HepG2 (cell line): ENCODE measurements around the gene CLEC2A. TPM values are rescaled to one million over a fixed set of nuclear protein-coding genes. Genes with fewer than 3 reads are reported as not detected.

ENCODE experiments used
- ATAC-seq: fragments of 200-7000 bp; cut with Tn5 transposase; 3 replicates; pipeline ENCODE4 v1.9.1; 2020; ENCODE audit warnings: mild to moderate bottlenecking, moderate library complexity
- BruUV-seq: library from RNA; stranded (reverse); fragments of 400-500 nt; replicated peaks from 2 replicates; lab custom pipeline; 2021; lab: Mats Ljungman, UMichigan
- CTCF ChIA-PET: fragments of 300-600 bp; formaldehyde crosslinking; extraction: SDS; loops from one replicate; lab custom pipeline; 2021; ENCODE audit warnings: low total read pairs, inconsistent platforms, low intra/inter-chr PET ratio; lab: Yijun Ruan, JAX
- POLR2A ChIA-PET: fragments of 350-600 bp; sonication (Branson Sonifier 250); formaldehyde crosslinking; loops from one replicate; lab custom pipeline; 2020; ENCODE audit warnings: antibody characterized with exemption, inconsistent platforms; lab: Yijun Ruan, JAX
- DNase-seq: peaks from one replicate; pipeline ENCODE4 v3.0.0-alpha.2; 2015; ENCODE audit warnings: low spot score
- FAIRE-seq: peaks from 3 replicates; lab custom pipeline; 2011; peaks lifted over from hg19 to GRCh38; lab: Jason Lieb, UNC
- H2AFZ ChIP-seq: one replicate; pipeline ENCODE4 v1.6.1; 2011; ENCODE audit warnings: low read length, inconsistent platforms
- H3K27ac ChIP-seq: fragments of 300-600 bp; 3 replicates; pipeline ENCODE4 v1.8.0; 2011; ENCODE audit warnings: mixed run types, mild to moderate bottlenecking, mixed read lengths, low read length, inconsistent platforms; ENCODE audit not compliant: insufficient read depth; ENCODE audit errors: extremely low read length
- H3K27me3 ChIP-seq, 2 experiments: fragments of 200-600 bp in 1 of 2; 2 replicates in 1 of 2; 3 replicates in 1 of 2; pipeline versions ENCODE4 v1.6.0 to v1.8.0; 2011; ENCODE audit warnings: low read length in 2 of 2, mild to moderate bottlenecking in 2 of 2, moderate library complexity in 2 of 2, inconsistent platforms in 1 of 2; ENCODE audit not compliant: insufficient read depth in 2 of 2, control insufficient read depth in 1 of 2
- H3K36me3 ChIP-seq, 2 experiments: fragments of 200-600 bp in 1 of 2; replicated peaks in 1 of 2; 2 replicates in 1 of 2; 3 replicates in 1 of 2; pipeline versions ENCODE4 v1.5.1 to v1.8.0; 2011; ENCODE audit warnings: low read length in 2 of 2, inconsistent platforms in 1 of 2; ENCODE audit not compliant: insufficient read depth in 2 of 2, control insufficient read depth in 1 of 2
- H3K4me1 ChIP-seq: 2 replicates; pipeline ENCODE4 v1.5.1; 2012; ENCODE audit warnings: low read length, inconsistent platforms; ENCODE audit not compliant: insufficient read depth
- H3K4me2 ChIP-seq: 2 replicates; pipeline ENCODE4 v1.6.0; 2011; ENCODE audit warnings: low read depth, low read length, inconsistent platforms
- H3K4me3 ChIP-seq, 3 experiments: fragments of 200-600 bp in 1 of 3; sonication (generic), shearing (Covaris generic) in 1 of 3; replicated peaks in 1 of 3; 2 replicates each; pipeline ENCODE4 v1.5.1; 2011 to 2016; ENCODE audit warnings: low read length in 3 of 3, inconsistent platforms in 2 of 3, low read depth in 2 of 3, mild to moderate bottlenecking in 2 of 3, control low read depth in 1 of 3, mixed read lengths in 1 of 3; ENCODE audit not compliant: insufficient read depth in 1 of 3
- H3K79me2 ChIP-seq: one replicate; pipeline ENCODE4 v1.6.1; 2011; ENCODE audit warnings: low read length, inconsistent platforms; ENCODE audit not compliant: insufficient read depth
- H3K9ac ChIP-seq: 2 replicates; pipeline ENCODE4 v1.6.0; 2011; ENCODE audit warnings: mild to moderate bottlenecking, low read depth, low read length, inconsistent platforms; ENCODE audit not compliant: insufficient read depth
- H3K9me3 ChIP-seq: 2 replicates; pipeline ENCODE4 v1.5.1; 2012; ENCODE audit warnings: mild to moderate bottlenecking, low read length
- H4K20me1 ChIP-seq: 2 replicates; pipeline ENCODE4 v1.6.0; 2011; ENCODE audit warnings: inconsistent platforms, mild to moderate bottlenecking, low read length, moderate library complexity; ENCODE audit not compliant: insufficient read depth
- ARID2 ChIP-seq: sonication (generic); formaldehyde crosslinking; IDR thresholded peaks from 2 replicates; pipeline ENCODE4 v1.8.1; 2022; ENCODE audit warnings: mild to moderate bottlenecking, missing genetic modification reagents, borderline replicate concordance
- ARID3A ChIP-seq: IDR thresholded peaks from 2 replicates; pipeline ENCODE4 v1.6.1; 2012; ENCODE audit warnings: low read depth, low read length, improper control_type of control experiment
- CENPBD1 ChIP-seq: sonication (generic); formaldehyde crosslinking; IDR thresholded peaks from 2 replicates; pipeline ENCODE4 v1.8.0; 2022; ENCODE audit warnings: missing genetic modification reagents, low read depth, mild to moderate bottlenecking, borderline replicate concordance
- JUN ChIP-seq: sonication (generic); formaldehyde crosslinking; IDR thresholded peaks from 2 replicates; pipeline ENCODE4 v1.4.0; 2020; ENCODE audit warnings: mild to moderate bottlenecking, missing genetic modification reagents
- POGK ChIP-seq: sonication (generic); formaldehyde crosslinking; conservative IDR thresholded peaks from 2 replicates; pipeline ENCODE4 v1.8.0; 2022; ENCODE audit warnings: mild to moderate bottlenecking, moderate library complexity, missing genetic modification reagents
- SAFB2 ChIP-seq: sonication (generic); formaldehyde crosslinking; IDR thresholded peaks from 2 replicates; pipeline ENCODE4 v1.5.1; 2020; ENCODE audit warnings: missing genetic modification reagents, low read depth, mild to moderate bottlenecking, borderline replicate concordance
- ZFYVE20 ChIP-seq: sonication (generic); formaldehyde crosslinking; IDR thresholded peaks from 2 replicates; pipeline ENCODE4 v1.8.0; 2023; ENCODE audit warnings: low read depth, mild to moderate bottlenecking, moderate library complexity, missing genetic modification reagents, borderline replicate concordance
- ZNF138 ChIP-seq: sonication (generic); formaldehyde crosslinking; IDR thresholded peaks from 2 replicates; pipeline ENCODE4 v1.5.0; 2020; ENCODE audit warnings: mild to moderate bottlenecking, low read depth, missing genetic modification reagents
- ZNF547 ChIP-seq: sonication (generic); formaldehyde crosslinking; IDR thresholded peaks from 2 replicates; pipeline ENCODE4 v1.5.1; 2020; ENCODE audit warnings: mild to moderate bottlenecking, missing genetic modification reagents
- ZNF552 ChIP-seq: sonication (generic); formaldehyde crosslinking; IDR thresholded peaks from 2 replicates; pipeline ENCODE4 v1.9.0; 2022; ENCODE audit warnings: missing genetic modification reagents, mild to moderate bottlenecking, borderline replicate concordance
- WGBS: methylation state at CpG from one replicate; pipeline ENCODE4 v1.1.6; 2017; ENCODE audit warnings: low lambda C conversion rate; 5-methylcytosine and 5-hydroxymethylcytosine counted together
- in situ Hi-C: cut with HindIII; loops from 2 replicates; pipeline ENCODE4 v1.10.0; 2017; ENCODE audit warnings: low pct_unique_long_range_greater_than_20kb; ENCODE audit not compliant: extremely low pct_ligation_motif_present
- intact Hi-C: fragments of 100-400 bp; cut with micrococcal nuclease; formaldehyde crosslinking; loops from one replicate; pipeline ENCODE4 v1.10.0; 2022; ENCODE audit not compliant: unreplicated experiment
- polyA plus RNA-seq, 8 experiments: library from polyadenylated mRNA; depleted of rRNA in 3 of 8; stranded (reverse) in 7 of 8; unstranded in 1 of 8; fragments of >200 nt; fragmentation: Illumina TruSeq in 4 of 8; extraction: Trizol in 4 of 8; gene quantifications; 2 replicates each; pipeline versions ENCODE4 v1.2.1 to v1.2.3, GENCODE V29; 2011 to 2016; ENCODE audit warnings: low read depth in 4 of 8, missing spikeins in 1 of 8, mixed read lengths in 1 of 8; ENCODE audit not compliant: insufficient read depth in 1 of 8
- total RNA-seq, 5 experiments: library from RNA; depleted of rRNA; stranded (reverse); fragments of >200 nt; fragmentation: Illumina TruSeq; extraction: Trizol; gene quantifications; 2 replicates each; pipeline ENCODE4 v1.2.3, GENCODE V29; 2016; ENCODE audit warnings: low read depth in 1 of 5

Gene CLEC2A
- total and polyA plus RNA-seq, 2 of the 13 experiments (the other 11 are each of a cell fraction or from before 2014, with no cell fraction given): not detected

GRCh38 chr12:9947674-9948073 is 15.5 kb upstream of the CLEC2A start:
- ATAC-seq: no peak
- H3K9me3 ChIP-seq: no peaks in the 10 kb centered on the region
- no peak overlapping the region for H3K27ac ChIP-seq
- no peaks in the 10 kb centered on the region for H3K36me3 ChIP-seq
- H3K4me1 ChIP-seq: no peaks in the 10 kb centered on the region
- WGBS: 2% methylated on average over 3 of the region's 3 CpGs
- CTCF ChIA-PET: no interaction called here
- DNase-seq: no peak
- POLR2A ChIA-PET: no interaction called here
- H3K27me3 ChIP-seq: peaks cover 0 to 4% of the 10 kb centered on the region in 2 experiments; a peak in 1 of 5 replicates
- no peak overlapping the region for H3K9ac ChIP-seq
- no peak overlapping the region for H2AFZ ChIP-seq
- no peaks in the 10 kb centered on the region for H3K79me2 ChIP-seq
- no peak overlapping the region for H3K4me3 ChIP-seq
- BruUV-seq: no TSS peak
- in situ Hi-C loops: no loop called here
- H3K4me2 ChIP-seq: no peak overlapping the region
- FAIRE-seq: no peak
- TF ChIP-seq ARID3A: no peak
- TF ChIP-seq ZNF547: no peak
- TF ChIP-seq ZNF138 (CRISPR knock-in tag): no peak
- no peak for TF ChIP-seq JUN
- no peak for TF ChIP-seq CENPBD1 (CRISPR knock-in tag)
- TF ChIP-seq ZFYVE20 (CRISPR knock-in tag): no peak
- no peak for TF ChIP-seq ZNF552 (CRISPR knock-in tag)
- TF ChIP-seq ARID2 (CRISPR knock-in tag): no peak
- TF ChIP-seq SAFB2 (CRISPR knock-in tag): no peak
- no peak for TF ChIP-seq POGK (CRISPR knock-in tag)
- intact Hi-C loops: no loop called here
- H4K20me1 ChIP-seq: no peaks in the 10 kb centered on the region
